Measurements from ENCODE around the gene MXD4.
"Not testable (repeated sequence)": the region's sequence is repeated elsewhere in the genome, so short reads cannot be mapped to it uniquely, and the experiment has no call there.

The MXD4 gene

GRCh38 chr4:2243681-2244380 lies 18.1 kb downstream of the MXD4 start:
- Histone ChIP-seq H3K27ac (ENCODE audit: low read depth, low read length) (peak overlapping the region; percentile 40), H3K9me3 (ENCODE audit: control insufficient read depth in 5 of 5, low read length in 5 of 5) (no peaks in the 10 kb centered on the region), H3K36me3 (ENCODE audit: control insufficient read depth in 5 of 5, insufficient read depth in 5 of 5, low read length in 5 of 5) (peaks cover 0 to 22% (median 13%) of the 10 kb centered on the region in 5 donors), H3K4me3 (ENCODE audit: low read depth in 1 of 5, low read length in 5 of 5) (peak overlapping the region in 1 of 5 donors; percentile 9), H3K27me3 (ENCODE audit: control insufficient read depth in 5 of 5, insufficient read depth in 4 of 5, low read length in 5 of 5) (no peaks in the 10 kb centered on the region), H3K4me1 (ENCODE audit: control insufficient read depth in 5 of 5, insufficient read depth in 5 of 5, low read length in 5 of 5) (peaks cover 12 to 61% (median 51%) of the 10 kb centered on the region in 5 donors), H3K9ac (ENCODE audit: low read length in 5 of 5) (no peak overlapping the region)

DNA sequence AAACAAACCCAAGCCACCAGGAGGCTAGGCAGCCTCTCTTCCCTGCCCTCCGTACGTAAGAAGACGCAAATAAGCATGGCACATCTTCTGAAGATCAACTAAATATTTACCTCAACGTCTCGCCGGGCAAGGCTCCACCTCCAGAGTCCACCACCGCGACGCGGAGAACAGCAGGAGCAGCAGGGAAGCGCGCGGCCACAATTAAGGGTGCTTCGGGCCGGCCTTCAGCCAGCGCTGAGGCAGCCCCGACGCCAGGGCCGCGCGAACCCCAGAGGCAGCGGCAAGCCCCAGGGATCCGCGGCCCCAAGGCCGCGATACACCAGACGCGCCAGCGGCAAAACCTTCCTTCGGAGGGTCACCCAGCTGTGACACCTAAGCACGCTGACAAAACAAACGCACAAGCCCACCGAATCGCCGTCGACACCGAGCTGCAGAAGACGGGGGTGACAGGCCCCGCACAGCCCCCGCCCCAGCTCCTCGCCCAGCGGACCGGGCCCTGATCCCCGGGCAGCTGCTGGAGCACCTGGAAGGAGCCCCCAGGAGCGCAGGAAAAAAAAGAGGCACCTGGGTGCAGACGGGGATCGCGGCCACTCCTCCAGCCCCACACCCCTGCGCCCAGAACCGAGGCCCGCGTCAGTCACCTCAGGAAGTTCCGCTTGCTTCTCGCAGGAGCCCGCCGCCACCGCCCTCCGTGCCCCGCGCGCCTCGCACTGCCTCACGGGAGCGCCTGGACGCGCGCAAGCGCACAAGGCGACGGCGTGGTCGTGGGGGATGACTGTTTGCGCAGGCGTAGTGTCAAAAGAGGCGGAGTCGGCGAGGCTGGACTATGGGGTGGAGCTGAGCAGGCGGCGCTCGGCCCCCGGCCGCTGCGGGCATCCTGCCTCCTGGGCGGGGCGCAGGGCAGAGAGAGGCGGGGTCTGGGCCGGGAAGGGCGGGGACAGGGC lies 20.2 kb downstream of the MXD4 start, which contains the start of the genes HAUS3 and POLN:
HAUS3 (minus strand) TSS at position 712 of the 944 bp plus-strand sequence. CDS start 1,175 bp downstream, outside the sequence.
POLN (minus strand) TSS at position 712 of the 944 bp plus-strand sequence. CDS start 12,890 bp downstream, outside the sequence.
- H3K4me3 ChIP-seq (ENCODE audit: low read depth in 1 of 5, low read length in 5 of 5) = peak within 1 kb of the TSS; percentile 78 to 91 (median 82)
- no peaks in the 10 kb centered on the region for H3K9me3 ChIP-seq (ENCODE audit: control insufficient read depth in 5 of 5, low read length in 5 of 5)
- peaks cover 12 to 69% (median 54%) of the 10 kb centered on the region in 5 donors for H3K4me1 ChIP-seq (ENCODE audit: control insufficient read depth in 5 of 5, insufficient read depth in 5 of 5, low read length in 5 of 5)
- H3K27me3 ChIP-seq (ENCODE audit: control insufficient read depth in 5 of 5, insufficient read depth in 4 of 5, low read length in 5 of 5) = no peaks in the 10 kb centered on the region
- H3K9ac ChIP-seq (ENCODE audit: low read length in 5 of 5) = peak within 1 kb of the TSS; percentile 75 to 95 (median 91)
- peaks cover 0 to 8% (median 5%) of the 10 kb centered on the region in 5 donors for H3K36me3 ChIP-seq (ENCODE audit: control insufficient read depth in 5 of 5, insufficient read depth in 5 of 5, low read length in 5 of 5)
- peak within 1 kb of the TSS; percentile 46 for H3K27ac ChIP-seq (ENCODE audit: low read depth, low read length)

DNA sequence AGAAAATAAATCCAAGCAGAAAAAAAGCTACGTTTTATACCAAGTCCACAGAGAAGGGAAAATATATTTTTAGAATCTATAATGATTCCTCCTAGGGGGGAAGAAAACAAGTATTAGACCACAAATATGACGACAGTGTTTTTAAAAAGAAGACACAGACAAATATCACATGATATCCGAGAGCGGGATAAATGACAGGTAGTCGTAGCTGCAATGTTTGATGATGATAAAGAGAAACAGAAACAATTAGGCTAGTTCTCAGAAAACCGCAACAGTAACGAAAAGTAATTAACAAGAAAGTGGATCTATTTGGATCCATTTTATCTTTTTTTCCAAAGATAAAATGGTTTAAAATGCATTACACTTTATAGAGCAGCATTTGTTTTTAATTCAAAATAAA lies 20.9 kb downstream of the MXD4 start:
- H3K27ac ChIP-seq (ENCODE audit: low read depth, low read length) = peak overlapping the region; percentile 46
- H3K27me3 ChIP-seq (ENCODE audit: control insufficient read depth in 5 of 5, insufficient read depth in 4 of 5, low read length in 5 of 5) = no peaks in the 10 kb centered on the region
- peak overlapping the region; percentile 78 to 91 (median 82) for H3K4me3 ChIP-seq (ENCODE audit: low read depth in 1 of 5, low read length in 5 of 5)
- no peaks in the 10 kb centered on the region for H3K9me3 ChIP-seq (ENCODE audit: control insufficient read depth in 5 of 5, low read length in 5 of 5)
- H3K9ac ChIP-seq (ENCODE audit: low read length in 5 of 5) = peak overlapping the region; percentile 75 to 95 (median 91)
- peaks cover 2 to 11% (median 5%) of the 10 kb centered on the region in 5 donors for H3K36me3 ChIP-seq (ENCODE audit: control insufficient read depth in 5 of 5, insufficient read depth in 5 of 5, low read length in 5 of 5)
- H3K4me1 ChIP-seq (ENCODE audit: control insufficient read depth in 5 of 5, insufficient read depth in 5 of 5, low read length in 5 of 5) = peaks cover 12 to 67% (median 53%) of the 10 kb centered on the region in 5 donors

GRCh38 chr4:2236944-2237666 lies 24.8 kb downstream of the MXD4 start:
- peaks cover 17 to 21% (median 18%) of the 10 kb centered on the region in 5 donors for H3K36me3 ChIP-seq (ENCODE audit: control insufficient read depth in 5 of 5, insufficient read depth in 5 of 5, low read length in 5 of 5)
- H3K9ac ChIP-seq (ENCODE audit: low read length in 5 of 5) = peak overlapping the region in 2 of 5 donors; percentile 32 to 40

GRCh38 chr4:2231082-2231481 lies 30.8 kb downstream of the MXD4 start:
- Histone ChIP-seq H3K9me3 (ENCODE audit: control insufficient read depth in 5 of 5, low read length in 5 of 5) (no peaks in the 10 kb centered on the region), H3K9ac (ENCODE audit: low read length in 5 of 5) (no peak overlapping the region), H3K36me3 (ENCODE audit: control insufficient read depth in 5 of 5, insufficient read depth in 5 of 5, low read length in 5 of 5) (peaks cover 15 to 28% (median 21%) of the 10 kb centered on the region in 5 donors), H3K4me3 (ENCODE audit: low read depth in 1 of 5, low read length in 5 of 5) (no peak overlapping the region), H3K27me3 (ENCODE audit: control insufficient read depth in 5 of 5, insufficient read depth in 4 of 5, low read length in 5 of 5) (no peaks in the 10 kb centered on the region), H3K4me1 (ENCODE audit: control insufficient read depth in 5 of 5, insufficient read depth in 5 of 5, low read length in 5 of 5) (peaks cover 0 to 5% (median 0%) of the 10 kb centered on the region in 5 donors), H3K27ac (ENCODE audit: low read depth, low read length) (no peak overlapping the region)

More at GRCh38 chr4:2236944-2237666, 24.8 kb downstream of the MXD4 start:
- Histone ChIP-seq H3K4me1 (ENCODE audit: control insufficient read depth in 5 of 5, insufficient read depth in 5 of 5, low read length in 5 of 5) (peaks cover 10 to 37% (median 36%) of the 10 kb centered on the region in 5 donors), H3K27ac (ENCODE audit: low read depth, low read length) (no peak overlapping the region), H3K27me3 (ENCODE audit: control insufficient read depth in 5 of 5, insufficient read depth in 4 of 5, low read length in 5 of 5) (no peaks in the 10 kb centered on the region), H3K4me3 (ENCODE audit: low read depth in 1 of 5, low read length in 5 of 5) (no peak overlapping the region), H3K9me3 (ENCODE audit: control insufficient read depth in 5 of 5, low read length in 5 of 5) (no peaks in the 10 kb centered on the region)

- no peaks in the 10 kb centered on the region for H3K27me3 ChIP-seq (ENCODE audit: control insufficient read depth in 5 of 5, insufficient read depth in 4 of 5, low read length in 5 of 5)
- no peaks in the 10 kb centered on the region for H3K9me3 ChIP-seq (ENCODE audit: control insufficient read depth in 5 of 5, low read length in 5 of 5)
- H3K27ac ChIP-seq (ENCODE audit: low read depth, low read length) = no peak overlapping the region
- H3K9ac ChIP-seq (ENCODE audit: low read length in 5 of 5) = no peak overlapping the region
- no peaks in the 10 kb centered on the region for H3K4me1 ChIP-seq (ENCODE audit: control insufficient read depth in 5 of 5, insufficient read depth in 5 of 5, low read length in 5 of 5)
- peaks cover 4 to 28% (median 14%) of the 10 kb centered on the region in 5 donors for H3K36me3 ChIP-seq (ENCODE audit: control insufficient read depth in 5 of 5, insufficient read depth in 5 of 5, low read length in 5 of 5)
- H3K4me3 ChIP-seq (ENCODE audit: low read depth in 1 of 5, low read length in 5 of 5) = no peak overlapping the region
These were observed 35.6 kb downstream of the MXD4 start for GRCh38 chr4:2226261-2226660.

- H3K36me3 ChIP-seq (ENCODE audit: control insufficient read depth in 5 of 5, insufficient read depth in 5 of 5, low read length in 5 of 5) = peaks cover 0 to 23% (median 12%) of the 10 kb centered on the region in 5 donors
- no peak overlapping the region for H3K27ac ChIP-seq (ENCODE audit: low read depth, low read length)
- H3K4me3 ChIP-seq (ENCODE audit: low read depth in 1 of 5, low read length in 5 of 5) = no peak overlapping the region
- H3K27me3 ChIP-seq (ENCODE audit: control insufficient read depth in 5 of 5, insufficient read depth in 4 of 5, low read length in 5 of 5) = no peaks in the 10 kb centered on the region
- H3K4me1 ChIP-seq (ENCODE audit: control insufficient read depth in 5 of 5, insufficient read depth in 5 of 5, low read length in 5 of 5) = peaks cover 0 to 9% (median 4%) of the 10 kb centered on the region in 5 donors
- no peak overlapping the region for H3K9ac ChIP-seq (ENCODE audit: low read length in 5 of 5)
- no peaks in the 10 kb centered on the region for H3K9me3 ChIP-seq (ENCODE audit: control insufficient read depth in 5 of 5, low read length in 5 of 5)
These were observed 39.1 kb downstream of the MXD4 start for GRCh38 chr4:2222838-2223237.

GRCh38 chr4:2221378-2221777 lies 40.5 kb downstream of the MXD4 start:
- H3K36me3 ChIP-seq (ENCODE audit: control insufficient read depth in 5 of 5, insufficient read depth in 5 of 5, low read length in 5 of 5) = peaks cover 0 to 18% (median 7%) of the 10 kb centered on the region in 5 donors
- not testable (repeated sequence) for H3K9ac ChIP-seq (ENCODE audit: low read length in 5 of 5); H3K4me3 ChIP-seq (ENCODE audit: low read depth in 1 of 5, low read length in 5 of 5); H3K9me3 ChIP-seq (ENCODE audit: control insufficient read depth in 5 of 5, low read length in 5 of 5); H3K4me1 ChIP-seq (ENCODE audit: control insufficient read depth in 5 of 5, insufficient read depth in 5 of 5, low read length in 5 of 5); H3K27me3 ChIP-seq (ENCODE audit: control insufficient read depth in 5 of 5, insufficient read depth in 4 of 5, low read length in 5 of 5); H3K27ac ChIP-seq (ENCODE audit: low read depth, low read length)

DNA sequence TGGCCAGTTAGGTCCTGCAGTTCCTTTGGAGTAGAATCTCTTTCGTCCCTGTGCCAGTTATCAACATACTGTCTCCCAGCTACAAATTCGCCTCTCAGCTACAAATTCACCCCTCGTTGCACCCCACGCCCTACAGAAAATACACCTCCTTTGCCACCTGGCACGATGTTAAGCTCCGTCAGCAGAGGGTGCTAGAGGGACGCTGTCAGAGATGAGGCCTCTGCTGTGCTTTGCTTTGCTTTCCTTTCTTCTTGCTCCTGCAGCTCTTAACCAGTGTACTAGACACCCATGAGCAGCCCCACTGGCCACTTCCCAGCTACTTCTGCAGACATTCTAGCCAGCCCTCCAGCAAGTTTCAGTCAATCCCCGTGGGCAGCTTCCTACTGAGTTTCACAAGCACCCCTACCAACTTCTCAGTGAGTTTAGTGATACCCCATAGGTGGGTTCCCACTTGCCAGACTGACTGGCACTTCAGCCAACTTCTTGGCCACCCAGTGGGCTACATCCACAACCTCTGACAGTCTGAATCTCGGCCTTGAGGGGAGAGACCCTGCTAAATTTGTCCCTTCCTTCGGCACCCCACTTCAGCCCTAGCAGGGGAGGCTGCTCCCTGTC lies 41.8 kb downstream of the MXD4 start:
- Histone ChIP-seq H3K9ac (ENCODE audit: low read length in 5 of 5) (peak overlapping the region in 2 of 5 donors; percentile 30 to 36), H3K9me3 (ENCODE audit: control insufficient read depth in 5 of 5, low read length in 5 of 5) (no peaks in the 10 kb centered on the region), H3K27me3 (ENCODE audit: control insufficient read depth in 5 of 5, insufficient read depth in 4 of 5, low read length in 5 of 5) (no peaks in the 10 kb centered on the region), H3K36me3 (ENCODE audit: control insufficient read depth in 5 of 5, insufficient read depth in 5 of 5, low read length in 5 of 5) (peaks cover 0 to 13% (median 6%) of the 10 kb centered on the region in 5 donors), H3K4me1 (ENCODE audit: control insufficient read depth in 5 of 5, insufficient read depth in 5 of 5, low read length in 5 of 5) (peaks cover 0 to 9% (median 4%) of the 10 kb centered on the region in 5 donors), H3K27ac (ENCODE audit: low read depth, low read length) (no peak overlapping the region), H3K4me3 (ENCODE audit: low read depth in 1 of 5, low read length in 5 of 5) (no peak overlapping the region)

Data from subcutaneous abdominal adipose tissue (tissue), 5 donors.